ENCODE data around the gene CCL26. TPM values are rescaled to one million over a fixed set of nuclear protein-coding genes. Genes with fewer than 3 reads are reported as not detected.

CCL26 gene
- total RNA-seq, 1 donor from 2014 or later = not detected

DNA sequence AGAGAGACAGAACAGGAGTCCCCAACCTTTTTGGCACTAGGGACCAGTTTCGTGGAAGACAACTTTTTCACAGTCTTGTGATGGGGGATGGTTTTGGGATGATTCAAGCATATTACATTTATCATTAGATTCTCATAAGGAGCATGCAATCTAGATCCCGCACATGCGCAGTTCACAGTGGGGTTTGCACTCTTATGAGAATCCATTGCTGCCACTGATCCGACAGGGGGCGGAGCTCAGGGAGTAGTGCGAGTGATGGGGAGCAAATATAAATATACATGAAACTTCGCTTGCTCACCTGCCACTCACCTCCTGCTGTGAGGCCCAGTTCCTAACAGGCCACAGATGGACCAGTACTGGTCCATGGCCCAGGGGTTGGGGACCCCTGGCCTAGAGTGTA, 14.2 kb downstream of the CCL26 start:
- H3K4me3 Mint-ChIP-seq (ENCODE audit: unreplicated experiment) = no peak overlapping the region
- peaks cover 4% of the 10 kb centered on the region for H3K4me1 Mint-ChIP-seq (ENCODE audit: low read depth, unreplicated experiment)
- no peak for DNase-seq

GRCh38 chr7:75756991-75757676, 14.9 kb downstream of the CCL26 start:
- H3K27ac Mint-ChIP-seq (ENCODE audit: unreplicated experiment) = no peak overlapping the region
- peak; percentile 22 for DNase-seq

More for the DNA sequence above, 14.2 kb downstream of the CCL26 start:
- H3K36me3 Mint-ChIP-seq (ENCODE audit: unreplicated experiment) = no peaks in the 10 kb centered on the region
- TF ChIP-seq CTCF (IDR thresholded peaks at IDR 0.05; ENCODE audit: partially characterized antibody, unreplicated experiment) = no peak
- H3K27me3 Mint-ChIP-seq (ENCODE audit: unreplicated experiment) = peaks cover 4% of the 10 kb centered on the region
- H3K9me3 Mint-ChIP-seq (ENCODE audit: unreplicated experiment) = peaks cover 3% of the 10 kb centered on the region
- no peak overlapping the region for H3K27ac Mint-ChIP-seq (ENCODE audit: unreplicated experiment)

GRCh38 chr7:75756206-75756990, 15.6 kb downstream of the CCL26 start:
- no peak overlapping the region for H3K27ac Mint-ChIP-seq (ENCODE audit: unreplicated experiment)
- H3K27me3 Mint-ChIP-seq (ENCODE audit: unreplicated experiment) = peaks cover 4% of the 10 kb centered on the region
- no peak for TF ChIP-seq CTCF (IDR thresholded peaks at IDR 0.05; ENCODE audit: partially characterized antibody, unreplicated experiment)
- peaks cover 4% of the 10 kb centered on the region for H3K4me1 Mint-ChIP-seq (ENCODE audit: low read depth, unreplicated experiment)
- no peaks in the 10 kb centered on the region for H3K36me3 Mint-ChIP-seq (ENCODE audit: unreplicated experiment)
- peak; percentile 28 for DNase-seq
- no peak overlapping the region for H3K4me3 Mint-ChIP-seq (ENCODE audit: unreplicated experiment)
- H3K9me3 Mint-ChIP-seq (ENCODE audit: unreplicated experiment) = peaks cover 3% of the 10 kb centered on the region

More at GRCh38 chr7:75756991-75757676, 14.9 kb downstream of the CCL26 start:
- Mint-ChIP-seq H3K36me3 (ENCODE audit: unreplicated experiment) (no peaks in the 10 kb centered on the region), H3K9me3 (ENCODE audit: unreplicated experiment) (peaks cover 3% of the 10 kb centered on the region), H3K4me1 (ENCODE audit: low read depth, unreplicated experiment) (peaks cover 4% of the 10 kb centered on the region), H3K4me3 (ENCODE audit: unreplicated experiment) (peak overlapping the region; percentile 59), H3K27me3 (ENCODE audit: unreplicated experiment) (peaks cover 4% of the 10 kb centered on the region)
- peak; percentile 56 for TF ChIP-seq CTCF (IDR thresholded peaks at IDR 0.05; ENCODE audit: partially characterized antibody, unreplicated experiment)

GRCh38 chr7:75743455-75743859, 28.6 kb downstream of the CCL26 start:
- Mint-ChIP-seq H3K9me3 (ENCODE audit: unreplicated experiment) (no peaks in the 10 kb centered on the region), H3K27me3 (ENCODE audit: unreplicated experiment) (peaks cover 8% of the 10 kb centered on the region), H3K27ac (ENCODE audit: unreplicated experiment) (no peak overlapping the region), H3K36me3 (ENCODE audit: unreplicated experiment) (no peaks in the 10 kb centered on the region), H3K4me3 (ENCODE audit: unreplicated experiment) (no peak overlapping the region), H3K4me1 (ENCODE audit: low read depth, unreplicated experiment) (peaks cover 4% of the 10 kb centered on the region)
- DNase-seq = no peak
- no peak for TF ChIP-seq CTCF (IDR thresholded peaks at IDR 0.05; ENCODE audit: partially characterized antibody, unreplicated experiment)

Measured in glutamatergic neuron (in vitro differentiated cells).